Measurements from ENCODE around the gene VMP1.

- TF ChIP-seq CTCF (IDR thresholded peaks at IDR 0.05; ENCODE audit: borderline replicate concordance, extremely low read depth, low read length, poor library complexity, severe bottlenecking) (no peak), EZH2 (IDR thresholded peaks at IDR 0.05; ENCODE audit: borderline replicate concordance, low read depth, low read length, severe bottlenecking) (no peak)
Observed at GRCh38 chr17:59699786-59700185, 7.7 kb upstream of the VMP1 start.
